Measurements from ENCODE around the gene CYYR1. TPM values are rescaled to one million over a fixed set of nuclear protein-coding genes. Genes with fewer than 3 reads are reported as not detected.

Gene CYYR1
- total and polyA plus RNA-seq, 2 donors (not counting 3 experiments of a cell fraction or from before 2014, with no cell fraction given): 13.2 to 25.7 TPM

DNA sequence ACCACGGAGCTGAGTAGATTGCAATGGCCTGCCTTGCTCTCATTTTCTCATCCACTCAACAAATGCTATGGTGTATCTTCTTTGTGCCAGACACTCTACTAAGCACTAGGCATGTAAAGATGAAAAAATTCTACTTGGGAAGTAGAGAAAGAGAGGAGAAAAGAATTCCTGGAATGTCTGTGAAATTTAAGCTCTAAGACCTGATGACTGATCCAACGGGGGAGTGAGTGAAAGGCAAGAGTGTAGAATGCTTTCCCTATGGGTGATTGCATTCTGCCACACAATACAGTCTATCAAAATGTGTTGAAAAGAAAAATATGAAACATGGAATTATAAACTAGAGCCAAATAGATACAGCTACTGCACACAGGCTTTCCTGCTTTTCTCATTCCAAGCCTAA lies 82.3 kb downstream of the CYYR1 start:
- CTCF ChIA-PET: no interaction called here
- H3K79me2 ChIP-seq (ENCODE audit: control insufficient read depth, insufficient read depth, low read length): no peaks in the 10 kb centered on the region
- H2AFZ ChIP-seq (ENCODE audit: low read depth, low read length): no peak overlapping the region
- H3K4me2 ChIP-seq (ENCODE audit: insufficient read depth, low read length): no peak overlapping the region
- BruUV-seq (replicated peaks): no TSS peak
- H3K27me3 ChIP-seq (ENCODE audit: control insufficient read depth in 2 of 2, insufficient read depth in 2 of 2, low read length in 2 of 2): no peaks in the 10 kb centered on the region
- no peak overlapping the region for H3K9ac ChIP-seq (replicated peaks; ENCODE audit: extremely low read depth, insufficient read depth, low read length)
- no peaks in the 10 kb centered on the region for H3K4me1 ChIP-seq (ENCODE audit: control insufficient read depth, extremely low read depth, insufficient read depth, low read length)
- no peak for FAIRE-seq
- H3K9me3 ChIP-seq (replicated peaks; ENCODE audit: control insufficient read depth, insufficient read depth, low read length): no peaks in the 10 kb centered on the region
- H3K27ac ChIP-seq (ENCODE audit: insufficient read depth, low read depth, low read length): no peak overlapping the region
- TF ChIP-seq JUN (IDR thresholded peaks at IDR 0.05; ENCODE audit: borderline replicate concordance, insufficient read depth, insufficient read length, low read depth): no peak
- TF ChIP-seq POLR2A (IDR thresholded peaks at IDR 0.05; ENCODE audit: low read depth, low read length): no peak
- TF ChIP-seq MYC (IDR thresholded peaks at IDR 0.05; ENCODE audit: low read depth, low read length): no peak
- TF ChIP-seq, protein P1, sequence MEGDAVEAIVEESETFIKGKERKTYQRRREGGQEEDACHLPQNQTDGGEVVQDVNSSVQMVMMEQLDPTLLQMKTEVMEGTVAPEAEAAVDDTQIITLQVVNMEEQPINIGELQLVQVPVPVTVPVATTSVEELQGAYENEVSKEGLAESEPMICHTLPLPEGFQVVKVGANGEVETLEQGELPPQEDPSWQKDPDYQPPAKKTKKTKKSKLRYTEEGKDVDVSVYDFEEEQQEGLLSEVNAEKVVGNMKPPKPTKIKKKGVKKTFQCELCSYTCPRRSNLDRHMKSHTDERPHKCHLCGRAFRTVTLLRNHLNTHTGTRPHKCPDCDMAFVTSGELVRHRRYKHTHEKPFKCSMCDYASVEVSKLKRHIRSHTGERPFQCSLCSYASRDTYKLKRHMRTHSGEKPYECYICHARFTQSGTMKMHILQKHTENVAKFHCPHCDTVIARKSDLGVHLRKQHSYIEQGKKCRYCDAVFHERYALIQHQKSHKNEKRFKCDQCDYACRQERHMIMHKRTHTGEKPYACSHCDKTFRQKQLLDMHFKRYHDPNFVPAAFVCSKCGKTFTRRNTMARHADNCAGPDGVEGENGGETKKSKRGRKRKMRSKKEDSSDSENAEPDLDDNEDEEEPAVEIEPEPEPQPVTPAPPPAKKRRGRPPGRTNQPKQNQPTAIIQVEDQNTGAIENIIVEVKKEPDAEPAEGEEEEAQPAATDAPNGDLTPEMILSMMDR (IDR thresholded peaks at IDR 0.05; ENCODE audit: extremely low read depth in 1 of 2, insufficient read depth in 1 of 2, low read depth in 1 of 2, low read length in 2 of 2): no peak
- no peak for TF ChIP-seq GATA2 (IDR thresholded peaks at IDR 0.05; ENCODE audit: insufficient read depth, insufficient read length, low read depth, low read length)
- no peak for TF ChIP-seq POLR2AphosphoS5 (IDR thresholded peaks at IDR 0.05; ENCODE audit: insufficient read depth, low read depth, low read length)
- TF ChIP-seq FOS (IDR thresholded peaks at IDR 0.05; ENCODE audit: borderline replicate concordance, insufficient read depth, low read length): no peak
- H3K9me1 ChIP-seq (replicated peaks; ENCODE audit: control insufficient read depth, extremely low read depth, insufficient read depth, low read length): no peaks in the 10 kb centered on the region
- DNase-seq (ENCODE audit: low read depth, low spot score): no peak
- H4K20me1 ChIP-seq (replicated peaks; ENCODE audit: control insufficient read depth, extremely low read depth, insufficient read depth, low read length): no peaks in the 10 kb centered on the region
- intact Hi-C loops (cut with micrococcal nuclease) (no loop called here), dilution Hi-C loops (cut with MboI; ENCODE audit: extremely low pct_ligation_motif_present, low sequenced_read_pairs) (no loop called here)
- H3K36me3 ChIP-seq (ENCODE audit: control insufficient read depth in 2 of 2, extremely low read depth in 1 of 2, insufficient read depth in 2 of 2, low read length in 2 of 2): no peaks in the 10 kb centered on the region
- POLR2A ChIA-PET: no interaction called here
- H3K4me3 ChIP-seq (replicated peaks in 1 of 3; ENCODE audit: insufficient read depth in 1 of 3, low read depth in 1 of 3, low read length in 3 of 3): no peak overlapping the region

DNA sequence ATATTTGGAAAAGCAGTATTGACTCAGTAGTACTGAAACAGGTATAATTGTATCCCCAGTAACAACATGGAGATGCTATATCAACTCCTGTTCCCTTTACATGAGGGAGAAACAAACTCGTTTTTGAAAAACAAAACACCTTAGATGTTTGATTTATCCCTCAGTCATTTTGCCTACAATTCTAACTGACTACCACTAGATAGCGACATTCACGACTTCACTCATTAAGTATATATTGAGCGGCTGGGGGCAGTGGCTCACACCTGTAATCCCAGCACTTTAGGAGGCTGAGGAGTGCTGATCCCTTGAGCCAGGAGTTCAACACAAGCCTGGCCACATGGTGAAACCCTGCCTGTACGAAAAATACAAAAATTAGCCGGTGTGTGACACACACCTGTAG lies 83.3 kb downstream of the CYYR1 start:
- H3K9ac ChIP-seq (replicated peaks; ENCODE audit: extremely low read depth, insufficient read depth, low read length): no peak overlapping the region
- H3K4me2 ChIP-seq (ENCODE audit: insufficient read depth, low read length): no peak overlapping the region
- dilution Hi-C loops (cut with MboI; ENCODE audit: extremely low pct_ligation_motif_present, low sequenced_read_pairs): no loop called here
- no peak for DNase-seq (ENCODE audit: low read depth, low spot score)
- no peaks in the 10 kb centered on the region for H3K4me1 ChIP-seq (ENCODE audit: control insufficient read depth, extremely low read depth, insufficient read depth, low read length)
- intact Hi-C loops (cut with micrococcal nuclease): no loop called here
- CTCF ChIA-PET: no interaction called here
- no TSS peak for BruUV-seq (replicated peaks)
- H3K9me3 ChIP-seq (replicated peaks; ENCODE audit: control insufficient read depth, insufficient read depth, low read length): no peaks in the 10 kb centered on the region
- H3K9me1 ChIP-seq (replicated peaks; ENCODE audit: control insufficient read depth, extremely low read depth, insufficient read depth, low read length): no peaks in the 10 kb centered on the region
- FAIRE-seq: no peak
- H3K27me3 ChIP-seq (ENCODE audit: control insufficient read depth in 2 of 2, insufficient read depth in 2 of 2, low read length in 2 of 2): no peaks in the 10 kb centered on the region
- H4K20me1 ChIP-seq (replicated peaks; ENCODE audit: control insufficient read depth, extremely low read depth, insufficient read depth, low read length): no peaks in the 10 kb centered on the region
- TF ChIP-seq GATA2 (IDR thresholded peaks at IDR 0.05; ENCODE audit: insufficient read depth, insufficient read length, low read depth, low read length) (no peak), FOS (IDR thresholded peaks at IDR 0.05; ENCODE audit: borderline replicate concordance, insufficient read depth, low read length) (no peak), POLR2A (IDR thresholded peaks at IDR 0.05; ENCODE audit: low read depth, low read length) (no peak), EZH2 (IDR thresholded peaks at IDR 0.05; ENCODE audit: borderline replicate concordance, low read depth, low read length, severe bottlenecking) (no peak), JUN (IDR thresholded peaks at IDR 0.05; ENCODE audit: borderline replicate concordance, insufficient read depth, insufficient read length, low read depth) (no peak), MYC (IDR thresholded peaks at IDR 0.05; ENCODE audit: low read depth, low read length) (no peak), POLR2AphosphoS5 (IDR thresholded peaks at IDR 0.05; ENCODE audit: insufficient read depth, low read depth, low read length) (no peak)
- TF ChIP-seq, protein P2, sequence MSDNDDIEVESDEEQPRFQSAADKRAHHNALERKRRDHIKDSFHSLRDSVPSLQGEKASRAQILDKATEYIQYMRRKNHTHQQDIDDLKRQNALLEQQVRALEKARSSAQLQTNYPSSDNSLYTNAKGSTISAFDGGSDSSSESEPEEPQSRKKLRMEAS (IDR thresholded peaks at IDR 0.05; ENCODE audit: insufficient read depth, insufficient read length): no peak
- TF ChIP-seq, protein P1 (IDR thresholded peaks at IDR 0.05; ENCODE audit: extremely low read depth in 1 of 2, insufficient read depth in 1 of 2, low read depth in 1 of 2, low read length in 2 of 2): no peak
- H3K4me3 ChIP-seq (replicated peaks in 1 of 3; ENCODE audit: insufficient read depth in 1 of 3, low read depth in 1 of 3, low read length in 3 of 3): no peak overlapping the region
- no peaks in the 10 kb centered on the region for H3K36me3 ChIP-seq (ENCODE audit: control insufficient read depth in 2 of 2, extremely low read depth in 1 of 2, insufficient read depth in 2 of 2, low read length in 2 of 2)
- no peak overlapping the region for H2AFZ ChIP-seq (ENCODE audit: low read depth, low read length)
- H3K27ac ChIP-seq (ENCODE audit: insufficient read depth, low read depth, low read length): no peak overlapping the region
- POLR2A ChIA-PET: no interaction called here
- no peaks in the 10 kb centered on the region for H3K79me2 ChIP-seq (ENCODE audit: control insufficient read depth, insufficient read depth, low read length)

Data from endothelial cell of umbilical vein (primary cell).